Hippocampal formation (tissue), 2 donors: ENCODE data around the gene ACACA.

Experiments
- DNase-seq, 2 donors: peaks; one replicate each; lab custom pipeline; 2025; lab: John Stamatoyannopoulos, UW

ACACA gene

GRCh38 chr17:37133136-37133535 lies 273.5 kb downstream of the ACACA start:
- DNase-seq = no peak

DNA sequence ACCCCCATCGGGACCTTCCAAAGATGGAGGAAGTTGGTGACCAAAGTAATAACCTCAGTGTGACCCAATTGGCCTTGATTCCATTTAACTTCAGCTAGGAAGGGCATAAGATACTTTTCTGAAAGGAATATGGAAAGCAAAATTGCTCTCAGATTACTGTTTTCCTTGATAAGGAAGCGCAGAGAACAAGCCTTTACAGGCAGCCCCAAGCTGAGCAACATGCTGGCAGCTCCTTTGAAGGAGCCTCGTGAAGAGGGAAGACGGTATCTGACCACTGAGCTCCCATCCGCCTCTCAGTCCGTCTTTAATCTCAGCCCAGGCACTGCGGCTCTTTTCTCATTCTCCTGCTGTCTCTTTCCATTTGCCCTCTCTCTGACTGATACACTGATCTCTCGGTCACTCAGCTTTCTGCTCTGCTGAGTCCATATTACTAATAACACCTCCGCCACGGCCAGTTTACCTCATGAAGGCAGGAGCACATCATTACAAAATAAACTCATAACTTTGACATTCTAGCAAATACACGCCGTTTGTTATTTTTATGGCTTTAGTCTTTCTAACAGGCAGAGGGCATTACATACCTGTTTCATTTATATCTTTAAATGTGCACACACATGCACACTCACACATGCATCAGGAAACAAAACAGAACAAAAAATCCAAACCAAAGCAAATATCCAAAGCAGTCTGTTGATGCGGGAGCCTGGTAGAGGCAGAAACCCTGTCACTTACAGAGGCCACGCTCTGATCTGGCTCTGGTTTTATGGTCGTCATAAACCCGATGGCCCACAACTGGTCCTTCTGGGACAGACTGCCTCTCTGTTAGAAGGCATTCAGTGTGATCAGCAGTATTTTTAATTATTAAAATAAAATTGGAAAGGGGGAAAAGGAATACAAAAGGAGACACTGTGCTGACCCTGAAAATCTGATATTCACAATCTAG lies 274.7 kb downstream of the ACACA start:
- no peak for DNase-seq

- no peak for DNase-seq
Measured at GRCh38 chr17:37130984-37131446, 275.6 kb downstream of the ACACA start.

- DNase-seq = no peak
Measured at GRCh38 chr17:37124821-37125173, 281.8 kb downstream of the ACACA start.

DNA sequence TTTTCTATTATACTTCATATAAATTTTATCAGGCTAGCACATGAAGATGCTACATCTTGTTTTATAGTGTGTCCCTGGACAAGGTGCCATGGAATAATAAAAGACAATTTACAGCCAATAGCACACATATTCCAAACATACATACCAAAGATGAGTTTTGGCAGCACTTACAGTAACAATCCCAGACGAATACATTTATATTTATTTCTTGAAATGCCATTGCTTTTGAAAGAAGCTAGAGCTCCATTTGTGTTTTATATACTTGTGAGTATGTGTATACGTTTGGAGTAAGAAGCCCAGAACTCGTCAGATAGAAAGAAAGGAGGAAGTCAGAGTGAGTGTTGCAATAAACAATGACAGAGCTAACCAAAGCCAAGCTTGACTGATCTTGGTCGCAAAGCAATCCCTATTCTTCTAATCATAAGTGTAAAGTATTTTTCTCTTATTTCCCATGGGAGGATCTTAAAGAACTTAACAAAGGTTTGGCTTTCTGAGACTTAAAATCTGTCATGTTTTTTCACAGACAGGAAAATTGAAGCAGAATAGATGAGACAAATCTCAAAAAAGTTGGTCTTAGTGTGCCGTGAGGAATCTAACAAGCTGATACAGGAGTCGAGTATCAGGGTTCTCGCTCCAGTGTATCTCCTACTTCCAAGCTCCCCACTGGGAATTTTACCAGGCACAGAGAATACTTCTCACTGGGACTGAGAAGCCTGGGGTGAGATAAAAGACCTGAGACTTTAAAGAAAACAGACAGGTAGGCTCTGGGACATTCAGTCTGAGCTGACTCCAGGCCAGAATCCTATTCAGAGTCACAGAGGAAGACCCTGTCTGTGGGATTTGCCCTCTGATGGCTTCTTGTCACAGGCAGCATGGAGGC lies 282.5 kb downstream of the ACACA start:
- no peak for DNase-seq

GRCh38 chr17:37123386-37123785 lies 283.2 kb downstream of the ACACA start:
- no peak for DNase-seq

- no peak for DNase-seq
Measured at GRCh38 chr17:37121616-37122015, 285.0 kb downstream of the ACACA start.

GRCh38 chr17:37118366-37119137 lies 288.1 kb downstream of the ACACA start:
- DNase-seq = no peak

- no peak for DNase-seq
Measured at GRCh38 chr17:37117373-37118142, 289.1 kb downstream of the ACACA start.

DNA sequence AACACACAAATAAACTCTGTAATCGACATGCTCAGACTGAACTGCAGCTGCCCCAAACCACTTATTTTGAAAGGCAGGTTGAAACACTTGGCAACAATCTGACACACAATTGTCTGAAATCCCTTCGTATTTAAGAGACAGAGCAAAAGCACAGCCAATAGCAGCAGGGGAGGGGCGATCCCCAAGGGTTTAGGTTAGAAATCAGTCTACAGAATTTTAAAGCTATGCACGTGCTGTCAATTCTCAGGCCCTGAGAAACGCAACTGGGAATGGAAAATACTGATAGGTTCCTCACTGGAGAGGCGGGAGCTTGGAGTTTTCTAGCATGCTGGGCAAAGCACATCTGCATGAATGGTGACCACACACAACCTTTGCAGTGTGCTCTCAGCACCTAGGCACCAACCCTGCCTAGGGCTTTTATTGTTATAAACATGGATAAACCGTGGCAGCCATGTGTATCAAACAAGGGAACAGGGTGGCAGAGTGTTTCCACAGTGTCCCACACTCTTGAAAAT lies 289.9 kb downstream of the ACACA start:
- no peak for DNase-seq

GRCh38 chr17:37111329-37111728 lies 295.3 kb downstream of the ACACA start:
- peak; percentile 59 to 62 for DNase-seq

DNA sequence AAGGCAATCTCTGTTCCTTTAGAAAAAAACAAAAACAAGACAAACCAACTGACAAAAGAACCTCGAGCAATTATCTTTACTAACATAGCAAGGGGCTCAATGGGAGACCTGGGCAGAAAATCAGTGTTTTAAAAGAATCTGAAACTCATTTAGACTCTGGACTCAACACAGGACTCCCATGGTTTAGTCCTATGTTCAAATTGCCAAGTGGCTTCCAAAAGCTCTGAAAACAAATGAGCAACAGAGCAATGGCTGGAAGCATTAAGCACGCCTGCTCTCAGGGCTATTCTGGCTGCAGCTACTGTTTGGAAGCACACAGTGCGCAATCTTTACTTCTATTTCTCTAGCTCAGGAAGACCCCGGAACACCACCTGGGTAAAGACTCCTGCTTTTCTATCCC lies 295.9 kb downstream of the ACACA start:
- DNase-seq = peak in 1 of 2 donors; percentile 37

DNA sequence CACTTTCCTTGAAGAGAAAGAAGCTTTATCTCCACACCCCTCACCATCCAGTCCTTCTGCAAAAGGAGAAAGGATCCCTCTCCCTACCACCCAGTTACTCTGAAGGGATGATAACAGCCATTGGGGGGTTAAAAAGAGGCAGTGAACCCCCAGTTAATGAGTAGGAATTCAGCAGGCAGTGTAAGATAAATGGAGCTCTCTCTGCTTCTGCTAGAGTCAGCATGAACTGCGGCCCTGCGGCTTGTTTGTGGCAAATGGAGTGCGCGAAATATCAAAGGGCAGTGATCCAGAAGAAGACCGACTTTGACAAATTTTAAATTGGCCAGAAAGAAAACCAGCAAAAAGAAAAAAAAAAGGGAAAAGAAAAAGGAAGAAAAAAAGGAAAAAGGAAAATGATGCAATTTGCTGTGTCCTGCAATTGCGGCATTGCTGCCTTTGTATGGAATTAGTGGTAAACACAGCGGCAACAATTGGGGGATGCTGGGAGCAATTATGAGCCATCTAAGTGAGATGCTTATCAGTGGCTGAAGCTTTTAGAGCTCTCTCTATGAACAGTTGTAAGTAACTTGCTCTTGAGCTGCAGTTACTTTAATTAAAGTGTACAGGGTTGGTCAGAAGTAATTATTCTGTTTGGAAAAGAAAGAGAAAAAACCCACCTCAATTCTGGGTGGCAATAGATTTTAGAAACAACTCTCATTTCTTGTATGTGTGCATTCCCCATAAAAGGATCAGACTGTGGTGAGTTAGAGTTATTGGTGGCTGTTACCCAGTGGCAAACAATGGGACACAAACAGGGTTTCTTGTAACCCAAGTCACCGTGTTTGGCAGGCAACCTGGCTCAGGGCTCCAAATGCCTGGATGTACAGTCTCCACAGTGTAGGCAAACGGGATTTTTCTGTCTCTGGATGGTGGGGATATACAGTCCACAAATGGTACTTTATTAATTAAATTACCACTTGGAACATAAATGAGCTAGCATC lies 296.6 kb downstream of the ACACA start:
- no peak for DNase-seq

- no peak for DNase-seq
Measured at GRCh38 chr17:37109106-37109505, 297.5 kb downstream of the ACACA start.

- DNase-seq = peak; percentile 46 to 54
Measured at GRCh38 chr17:37107406-37108083, 299.1 kb downstream of the ACACA start.

DNA sequence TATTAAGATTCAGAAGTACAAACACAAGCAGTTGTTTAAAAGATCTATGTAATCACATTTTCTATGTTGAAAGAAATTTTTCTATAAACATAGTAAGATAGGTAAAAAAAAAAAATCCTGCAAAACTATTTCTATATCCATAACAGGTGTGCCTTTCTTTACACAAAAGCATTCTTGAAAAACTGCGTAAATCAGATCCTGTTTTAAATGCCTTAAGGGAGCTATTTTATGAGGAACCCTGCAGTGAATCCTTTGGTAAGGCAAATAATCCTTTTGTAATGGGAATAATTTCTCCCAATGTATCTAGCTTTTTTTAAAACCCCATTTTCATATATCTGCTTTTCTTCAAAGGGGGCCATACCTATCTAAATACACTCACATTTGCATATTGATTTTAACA lies 300.6 kb downstream of the ACACA start:
- no peak for DNase-seq

GRCh38 chr17:37103231-37103630 lies 303.4 kb downstream of the ACACA start:
- no peak for DNase-seq

DNA sequence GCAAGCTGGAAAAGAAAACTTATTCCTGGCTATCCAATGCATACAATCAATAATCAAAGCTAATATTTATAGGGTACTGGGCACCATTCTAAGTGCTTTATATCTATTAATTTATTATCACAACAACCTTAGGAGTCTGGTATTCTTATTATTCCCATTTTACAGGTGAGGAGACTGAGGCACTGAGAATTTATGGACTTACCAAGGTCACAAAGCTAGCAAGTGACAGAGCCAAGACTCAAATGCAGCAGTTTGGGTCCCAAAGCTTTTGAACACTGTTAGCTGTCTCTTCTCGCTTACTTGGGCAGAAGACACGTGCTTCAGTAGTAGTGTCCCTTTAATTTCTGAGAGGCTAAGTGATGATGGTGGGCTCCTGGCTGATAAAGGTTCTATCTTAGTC lies 305.3 kb downstream of the ACACA start:
- no peak for DNase-seq

DNA sequence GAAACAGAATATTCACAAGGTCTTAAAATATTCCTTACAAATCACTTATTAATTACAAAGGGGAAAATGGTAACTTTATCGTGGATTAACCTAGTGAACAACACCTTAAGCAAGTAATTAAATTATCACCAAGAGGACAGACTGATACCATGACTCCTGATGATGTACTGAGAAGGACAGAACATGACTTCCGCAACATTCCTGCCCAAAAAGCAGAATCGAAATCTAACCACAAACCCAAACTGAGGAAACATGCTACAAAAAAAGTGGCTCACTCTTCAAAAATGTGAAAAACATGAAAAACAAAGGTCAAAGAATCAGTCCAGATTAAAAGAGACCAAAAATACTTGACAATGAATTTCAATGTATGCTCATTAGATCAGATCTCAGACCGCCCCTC lies 306.4 kb downstream of the ACACA start:
- no peak for DNase-seq
